GM23338 (cell line): ENCODE data around the gene SLC9A1. TPM values are rescaled to one million over a fixed set of nuclear protein-coding genes. Genes with fewer than 3 reads are reported as not detected.

ENCODE experiments used
- ATAC-seq: fragments of 200-7000 bp; cut with Tn5 transposase; 3 replicates; pipeline ENCODE4 v1.9.1; 2020
- DNase-seq: peaks from one replicate; pipeline ENCODE4 v3.0.0-alpha.2; 2015; ENCODE audit warnings: low spot score
- H2AFZ ChIP-seq: fragments of 200-600 bp; sonication (generic); 2 replicates; pipeline ENCODE4 v1.8.0; 2016; ENCODE audit warnings: antibody characterized with exemption, mild to moderate bottlenecking, moderate library complexity
- H3F3A ChIP-seq: fragments of 200-600 bp; sonication (generic); replicated peaks from 2 replicates; pipeline ENCODE4 v1.8.0; 2017; ENCODE audit warnings: antibody characterized with exemption, mixed run types, low read depth
- H3K27ac ChIP-seq: fragments of 200-600 bp; sonication (generic); 2 replicates; pipeline ENCODE4 v1.6.1; 2016; ENCODE audit warnings: low read depth
- H3K27me3 ChIP-seq: fragments of 200-600 bp; sonication (generic); 2 replicates; pipeline ENCODE4 v1.8.0; 2016; ENCODE audit warnings: mild to moderate bottlenecking, mixed run types, moderate library complexity; ENCODE audit not compliant: insufficient read depth
- H3K36me3 ChIP-seq: fragments of 200-600 bp; sonication (generic); 2 replicates; pipeline ENCODE4 v1.8.0; 2016; ENCODE audit warnings: mild to moderate bottlenecking; ENCODE audit not compliant: insufficient read depth
- H3K4me1 ChIP-seq: fragments of 200-600 bp; sonication (generic); 2 replicates; pipeline ENCODE4 v1.8.0; 2016; ENCODE audit warnings: mild to moderate bottlenecking, moderate library complexity; ENCODE audit not compliant: insufficient read depth
- H3K4me2 ChIP-seq: fragments of 200-600 bp; sonication (generic); 2 replicates; pipeline ENCODE4 v1.7.1; 2017; ENCODE audit warnings: mixed run types
- H3K4me3 ChIP-seq: fragments of 200-600 bp; sonication (generic); 2 replicates; pipeline ENCODE4 v1.6.1; 2016; ENCODE audit warnings: mixed run types
- H3K79me2 ChIP-seq: fragments of 200-600 bp; sonication (generic); replicated peaks from 2 replicates; pipeline ENCODE4 v1.8.0; 2017; ENCODE audit warnings: mild to moderate bottlenecking; ENCODE audit not compliant: insufficient read depth
- H3K9me2 ChIP-seq: fragments of 200-600 bp; sonication (generic); 2 replicates; pipeline ENCODE4 v1.8.0; 2017; ENCODE audit not compliant: insufficient read depth
- H4K20me1 ChIP-seq: fragments of 200-600 bp; sonication (generic); replicated peaks from 2 replicates; pipeline ENCODE4 v1.8.0; 2017; ENCODE audit warnings: mild to moderate bottlenecking; ENCODE audit not compliant: insufficient read depth
- H3K27ac Mint-ChIP-seq: 2 replicates; pipeline ENCODE4 v1.8.0; 2020; ENCODE audit warnings: inconsistent platforms, mild to moderate bottlenecking, moderate library complexity, mixed read lengths
- H3K27me3 Mint-ChIP-seq: 3 replicates; pipeline ENCODE4 v1.8.0; 2022; ENCODE audit warnings: low read depth, mild to moderate bottlenecking, moderate library complexity, mixed read lengths, inconsistent platforms; ENCODE audit not compliant: insufficient read depth, poor library complexity
- H3K36me3 Mint-ChIP-seq: 3 replicates; pipeline ENCODE4 v1.8.0; 2021; ENCODE audit warnings: low read depth, mild to moderate bottlenecking, inconsistent platforms, moderate library complexity, mixed read lengths
- H3K4me1 Mint-ChIP-seq: 3 replicates; pipeline ENCODE4 v1.8.0; 2020; ENCODE audit warnings: mild to moderate bottlenecking, inconsistent platforms, mixed read lengths
- H3K4me3 Mint-ChIP-seq: 3 replicates; pipeline ENCODE4 v1.8.0; 2021; ENCODE audit warnings: moderate library complexity, mild to moderate bottlenecking, inconsistent platforms, mixed read lengths
- H3K9me3 Mint-ChIP-seq: 3 replicates; pipeline ENCODE4 v1.8.0; 2020; ENCODE audit warnings: moderate library complexity, mild to moderate bottlenecking, inconsistent platforms, mixed read lengths
- CREB1 ChIP-seq: fragments of 250-450 bp; sonication (Bioruptor Pico); IDR thresholded peaks from 2 replicates; pipeline ENCODE4 v1.5.0; 2020; ENCODE audit warnings: low read depth, mild to moderate bottlenecking, moderate library complexity
- EZH2 ChIP-seq: fragments of 200-600 bp; sonication (generic); IDR thresholded peaks from one replicate; pipeline ENCODE4 v1.8.0; 2017; ENCODE audit warnings: antibody characterized with exemption, mild to moderate bottlenecking, low read depth; ENCODE audit not compliant: unreplicated experiment
- EZH2phosphoT487 ChIP-seq: fragments of 200-600 bp; sonication (generic); IDR thresholded peaks from one replicate; pipeline ENCODE4 v1.8.1; 2018; ENCODE audit warnings: antibody characterized with exemption; ENCODE audit not compliant: unreplicated experiment
- JUNB ChIP-seq: IDR thresholded peaks from one replicate; pipeline ENCODE4 v1.6.1; 2016; ENCODE audit warnings: antibody characterized with exemption; ENCODE audit not compliant: unreplicated experiment
- NANOG ChIP-seq: IDR thresholded peaks from 2 replicates; pipeline ENCODE4 v1.6.1; 2016; ENCODE audit warnings: antibody characterized with exemption, borderline replicate concordance
- POLR2AphosphoS5 ChIP-seq: IDR thresholded peaks from 2 replicates; pipeline ENCODE4 v1.6.1; 2016; ENCODE audit warnings: antibody characterized with exemption, low read depth
- STAT1 ChIP-seq: IDR thresholded peaks from one replicate; pipeline ENCODE4 v1.6.1; 2016; ENCODE audit warnings: antibody characterized with exemption; ENCODE audit not compliant: unreplicated experiment
- polyA plus RNA-seq: library from polyadenylated mRNA; unstranded; fragments of >200 nt; fragmentation: Nextera tagmentation; extraction: Ambion mirVana; gene quantifications from 2 replicates; pipeline ENCODE4 v1.2.1, GENCODE V29; 2016
- total RNA-seq: library from RNA; depleted of rRNA; stranded (reverse); fragments of >200 nt; shearing (Covaris generic); gene quantifications from 2 replicates; pipeline ENCODE4 v1.2.3, GENCODE V29; 2014
- TF ChIP-seq, protein P1 (sequence below): fragments of 250-450 bp; sonication (Bioruptor Pico); IDR thresholded peaks from 2 replicates; pipeline ENCODE4 v1.5.0; 2020; ENCODE audit warnings: mild to moderate bottlenecking, moderate library complexity
- TF ChIP-seq, protein P2 (sequence below): IDR thresholded peaks from 2 replicates; pipeline ENCODE4 v1.6.1; 2016; ENCODE audit warnings: antibody characterized with exemption

Gene SLC9A1
- total and polyA plus RNA-seq, 2 experiments from 2014 or later, result 10.4 to 22.3 TPM

DNA sequence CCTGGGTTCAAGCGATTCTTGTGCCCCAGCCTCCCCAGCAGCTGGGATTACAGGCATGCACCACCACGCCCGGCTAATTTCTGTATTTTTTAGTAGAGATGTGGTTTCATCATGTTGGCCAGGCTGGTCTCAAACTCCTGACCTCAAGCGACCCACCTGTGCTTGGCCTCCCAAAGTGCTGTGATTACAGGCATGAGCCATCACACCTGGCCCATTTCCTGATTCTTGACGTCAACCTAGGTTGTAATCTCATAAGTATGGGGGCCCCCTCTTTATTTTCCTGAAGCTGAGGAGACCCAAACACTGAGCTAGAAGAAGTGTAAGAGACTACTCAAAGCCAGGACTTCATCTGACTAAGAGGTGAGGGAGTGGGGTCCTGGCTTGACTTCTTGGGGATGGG lies 21.8 kb downstream of the SLC9A1 start (continued):
- TF ChIP-seq, protein P1, sequence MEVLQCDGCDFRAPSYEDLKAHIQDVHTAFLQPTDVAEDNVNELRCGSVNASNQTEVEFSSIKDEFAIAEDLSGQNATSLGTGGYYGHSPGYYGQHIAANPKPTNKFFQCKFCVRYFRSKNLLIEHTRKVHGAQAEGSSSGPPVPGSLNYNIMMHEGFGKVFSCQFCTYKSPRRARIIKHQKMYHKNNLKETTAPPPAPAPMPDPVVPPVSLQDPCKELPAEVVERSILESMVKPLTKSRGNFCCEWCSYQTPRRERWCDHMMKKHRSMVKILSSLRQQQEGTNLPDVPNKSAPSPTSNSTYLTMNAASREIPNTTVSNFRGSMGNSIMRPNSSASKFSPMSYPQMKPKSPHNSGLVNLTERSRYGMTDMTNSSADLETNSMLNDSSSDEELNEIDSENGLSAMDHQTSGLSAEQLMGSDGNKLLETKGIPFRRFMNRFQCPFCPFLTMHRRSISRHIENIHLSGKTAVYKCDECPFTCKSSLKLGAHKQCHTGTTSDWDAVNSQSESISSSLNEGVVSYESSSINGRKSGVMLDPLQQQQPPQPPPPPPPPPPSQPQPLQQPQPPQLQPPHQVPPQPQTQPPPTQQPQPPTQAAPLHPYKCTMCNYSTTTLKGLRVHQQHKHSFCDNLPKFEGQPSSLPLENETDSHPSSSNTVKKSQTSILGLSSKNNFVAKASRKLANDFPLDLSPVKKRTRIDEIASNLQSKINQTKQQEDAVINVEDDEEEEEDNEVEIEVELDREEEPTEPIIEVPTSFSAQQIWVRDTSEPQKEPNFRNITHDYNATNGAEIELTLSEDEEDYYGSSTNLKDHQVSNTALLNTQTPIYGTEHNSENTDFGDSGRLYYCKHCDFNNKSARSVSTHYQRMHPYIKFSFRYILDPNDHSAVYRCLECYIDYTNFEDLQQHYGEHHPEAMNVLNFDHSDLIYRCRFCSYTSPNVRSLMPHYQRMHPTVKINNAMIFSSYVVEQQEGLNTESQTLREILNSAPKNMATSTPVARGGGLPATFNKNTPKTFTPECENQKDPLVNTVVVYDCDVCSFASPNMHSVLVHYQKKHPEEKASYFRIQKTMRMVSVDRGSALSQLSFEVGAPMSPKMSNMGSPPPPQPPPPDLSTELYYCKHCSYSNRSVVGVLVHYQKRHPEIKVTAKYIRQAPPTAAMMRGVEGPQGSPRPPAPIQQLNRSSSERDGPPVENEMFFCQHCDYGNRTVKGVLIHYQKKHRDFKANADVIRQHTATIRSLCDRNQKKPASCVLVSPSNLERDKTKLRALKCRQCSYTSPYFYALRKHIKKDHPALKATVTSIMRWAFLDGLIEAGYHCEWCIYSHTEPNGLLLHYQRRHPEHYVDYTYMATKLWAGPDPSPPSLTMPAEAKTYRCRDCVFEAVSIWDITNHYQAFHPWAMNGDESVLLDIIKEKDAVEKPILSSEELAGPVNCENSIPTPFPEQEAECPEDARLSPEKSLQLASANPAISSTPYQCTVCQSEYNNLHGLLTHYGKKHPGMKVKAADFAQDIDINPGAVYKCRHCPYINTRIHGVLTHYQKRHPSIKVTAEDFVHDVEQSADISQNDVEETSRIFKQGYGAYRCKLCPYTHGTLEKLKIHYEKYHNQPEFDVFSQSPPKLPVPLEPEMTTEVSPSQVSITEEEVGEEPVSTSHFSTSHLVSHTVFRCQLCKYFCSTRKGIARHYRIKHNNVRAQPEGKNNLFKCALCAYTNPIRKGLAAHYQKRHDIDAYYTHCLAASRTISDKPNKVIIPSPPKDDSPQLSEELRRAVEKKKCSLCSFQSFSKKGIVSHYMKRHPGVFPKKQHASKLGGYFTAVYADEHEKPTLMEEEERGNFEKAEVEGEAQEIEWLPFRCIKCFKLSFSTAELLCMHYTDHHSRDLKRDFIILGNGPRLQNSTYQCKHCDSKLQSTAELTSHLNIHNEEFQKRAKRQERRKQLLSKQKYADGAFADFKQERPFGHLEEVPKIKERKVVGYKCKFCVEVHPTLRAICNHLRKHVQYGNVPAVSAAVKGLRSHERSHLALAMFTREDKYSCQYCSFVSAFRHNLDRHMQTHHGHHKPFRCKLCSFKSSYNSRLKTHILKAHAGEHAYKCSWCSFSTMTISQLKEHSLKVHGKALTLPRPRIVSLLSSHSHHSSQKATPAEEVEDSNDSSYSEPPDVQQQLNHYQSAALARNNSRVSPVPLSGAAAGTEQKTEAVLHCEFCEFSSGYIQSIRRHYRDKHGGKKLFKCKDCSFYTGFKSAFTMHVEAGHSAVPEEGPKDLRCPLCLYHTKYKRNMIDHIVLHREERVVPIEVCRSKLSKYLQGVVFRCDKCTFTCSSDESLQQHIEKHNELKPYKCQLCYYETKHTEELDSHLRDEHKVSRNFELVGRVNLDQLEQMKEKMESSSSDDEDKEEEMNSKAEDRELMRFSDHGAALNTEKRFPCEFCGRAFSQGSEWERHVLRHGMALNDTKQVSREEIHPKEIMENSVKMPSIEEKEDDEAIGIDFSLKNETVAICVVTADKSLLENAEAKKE (CRISPR knock-in tag), result no peak
- TF ChIP-seq, protein P2, sequence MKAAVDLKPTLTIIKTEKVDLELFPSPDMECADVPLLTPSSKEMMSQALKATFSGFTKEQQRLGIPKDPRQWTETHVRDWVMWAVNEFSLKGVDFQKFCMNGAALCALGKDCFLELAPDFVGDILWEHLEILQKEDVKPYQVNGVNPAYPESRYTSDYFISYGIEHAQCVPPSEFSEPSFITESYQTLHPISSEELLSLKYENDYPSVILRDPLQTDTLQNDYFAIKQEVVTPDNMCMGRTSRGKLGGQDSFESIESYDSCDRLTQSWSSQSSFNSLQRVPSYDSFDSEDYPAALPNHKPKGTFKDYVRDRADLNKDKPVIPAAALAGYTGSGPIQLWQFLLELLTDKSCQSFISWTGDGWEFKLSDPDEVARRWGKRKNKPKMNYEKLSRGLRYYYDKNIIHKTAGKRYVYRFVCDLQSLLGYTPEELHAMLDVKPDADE, result no peak

DNA sequence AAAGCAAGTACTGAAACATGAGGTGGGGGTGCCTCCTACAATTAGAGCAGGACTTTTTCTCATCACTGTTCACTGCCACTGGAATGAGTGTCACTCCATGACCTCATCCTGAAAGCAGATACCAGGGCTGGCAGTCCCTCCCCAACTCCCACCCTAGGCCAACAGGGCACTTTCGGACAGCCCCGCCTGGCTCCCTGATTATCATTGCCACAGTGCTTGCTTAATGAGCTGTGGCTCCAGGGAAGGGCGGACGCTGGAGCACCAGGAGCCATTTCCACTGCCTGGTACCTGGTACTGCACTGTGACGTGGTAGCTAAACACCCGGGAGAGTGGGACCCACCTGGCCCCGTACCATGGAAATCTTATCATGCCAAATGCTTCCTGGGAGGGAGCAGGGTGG lies 22.3 kb downstream of the SLC9A1 start:
- peaks cover 14% of the 10 kb centered on the region for H3K4me1 ChIP-seq
- TF ChIP-seq EZH2phosphoT487 (no peak), POLR2AphosphoS5 (no peak), STAT1 (no peak), NANOG (no peak), EZH2 (no peak), JUNB (no peak), CREB1 (CRISPR knock-in tag) (no peak)
- TF ChIP-seq, protein P1 (CRISPR knock-in tag), result no peak

More for the DNA sequence above, 22.3 kb downstream of the SLC9A1 start:
- 0 out of 2 replicates have a peak, but pooled peaks cover 5% of the 10 kb centered on the region for H3K36me3 ChIP-seq
- no peak overlapping the region for H3K4me2 ChIP-seq
- no peak for DNase-seq
- no peak overlapping the region for H3K27ac ChIP-seq
- H4K20me1 ChIP-seq, result no peaks in the 10 kb centered on the region; the same call in 1 of the 2 replicates
- H3K4me3 Mint-ChIP-seq, result no peak overlapping the region
- H3K27ac Mint-ChIP-seq, result no peak overlapping the region
- no peaks in the 10 kb centered on the region; the same call in 1 of the 2 replicates for H3F3A ChIP-seq
- no peaks in the 10 kb centered on the region for H3K36me3 Mint-ChIP-seq
- H3K4me3 ChIP-seq, result no peak overlapping the region
- H3K79me2 ChIP-seq, result no peaks in the 10 kb centered on the region
- H2AFZ ChIP-seq, result no peak overlapping the region
- H3K4me1 Mint-ChIP-seq, result peaks cover 16% of the 10 kb centered on the region
- no peaks in the 10 kb centered on the region for H3K9me2 ChIP-seq
- no peaks in the 10 kb centered on the region for H3K27me3 ChIP-seq
- ATAC-seq, result no peak
- peaks cover 3% of the 10 kb centered on the region for H3K27me3 Mint-ChIP-seq
- no peaks in the 10 kb centered on the region; the same call in 2 of the 3 replicates for H3K9me3 Mint-ChIP-seq
